ENCODE measurements around the gene CIDEB. TPM values are rescaled to one million over a fixed set of nuclear protein-coding genes. Genes with fewer than 3 reads are reported as not detected.
A peak's percentile ranks its signal among the peaks of the same experiment; 100 is the strongest.

CIDEB gene
- polyA plus RNA-seq, 3 donors = 36.4 to 126 (median 63.8) TPM

- intact Hi-C loops (cut with micrococcal nuclease) = loop anchor here in 1 of 2 donors (5.0 kb wide), 2 partner anchors 37 to 82 kb away; partner anchors contain the start of genes GMPR2 and NEDD8
- no peaks in the 10 kb centered on the region for H3K9me3 ChIP-seq (replicated peaks in 1 of 2; ENCODE audit: control insufficient read depth in 1 of 2, insufficient read depth in 1 of 2, low read length in 2 of 2)
- no peaks in the 10 kb centered on the region for H3K27me3 ChIP-seq (ENCODE audit: control insufficient read depth in 2 of 2, insufficient read depth in 2 of 2, low read length in 2 of 2)
- H3K36me3 ChIP-seq (replicated peaks in 1 of 2; ENCODE audit: control insufficient read depth in 1 of 2, insufficient read depth in 2 of 2, low read length in 2 of 2) = peaks cover 0 to 8% of the 10 kb centered on the region in 2 donors
- H3K79me2 ChIP-seq (ENCODE audit: insufficient read depth, low read length) = peaks cover 62% of the 10 kb centered on the region
- peaks cover 0 to 2% (median 0%) of the 10 kb centered on the region in 7 donors for H3K9me3 Mint-ChIP-seq
- H3K4me3 ChIP-seq (replicated peaks in 1 of 3; ENCODE audit: low read depth in 2 of 3, low read length in 3 of 3) = peak overlapping the region in 1 of 3 experiments; percentile 84
- peak overlapping the region; percentile 81 to 95 for H3K4me3 Mint-ChIP-seq
- H3K4me1 Mint-ChIP-seq = peaks cover 86% of the 10 kb centered on the region
- peak; percentile 51 to 69 (median 56) for DNase-seq
- peaks cover 92 to 100% of the 10 kb centered on the region in 2 donors for H3K4me1 ChIP-seq (ENCODE audit: control insufficient read depth in 1 of 2, insufficient read depth in 2 of 2, low read length in 2 of 2)
- peak overlapping the region; percentile 93 for H3K4me2 ChIP-seq (replicated peaks; ENCODE audit: extremely low read depth, low read length, poor library complexity, severe bottlenecking)
- TF ChIP-seq, protein P1, sequence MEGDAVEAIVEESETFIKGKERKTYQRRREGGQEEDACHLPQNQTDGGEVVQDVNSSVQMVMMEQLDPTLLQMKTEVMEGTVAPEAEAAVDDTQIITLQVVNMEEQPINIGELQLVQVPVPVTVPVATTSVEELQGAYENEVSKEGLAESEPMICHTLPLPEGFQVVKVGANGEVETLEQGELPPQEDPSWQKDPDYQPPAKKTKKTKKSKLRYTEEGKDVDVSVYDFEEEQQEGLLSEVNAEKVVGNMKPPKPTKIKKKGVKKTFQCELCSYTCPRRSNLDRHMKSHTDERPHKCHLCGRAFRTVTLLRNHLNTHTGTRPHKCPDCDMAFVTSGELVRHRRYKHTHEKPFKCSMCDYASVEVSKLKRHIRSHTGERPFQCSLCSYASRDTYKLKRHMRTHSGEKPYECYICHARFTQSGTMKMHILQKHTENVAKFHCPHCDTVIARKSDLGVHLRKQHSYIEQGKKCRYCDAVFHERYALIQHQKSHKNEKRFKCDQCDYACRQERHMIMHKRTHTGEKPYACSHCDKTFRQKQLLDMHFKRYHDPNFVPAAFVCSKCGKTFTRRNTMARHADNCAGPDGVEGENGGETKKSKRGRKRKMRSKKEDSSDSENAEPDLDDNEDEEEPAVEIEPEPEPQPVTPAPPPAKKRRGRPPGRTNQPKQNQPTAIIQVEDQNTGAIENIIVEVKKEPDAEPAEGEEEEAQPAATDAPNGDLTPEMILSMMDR (IDR thresholded peaks at IDR 0.05) = no peak
- peak overlapping the region; percentile 95 to 99 (median 98) for H3K27ac Mint-ChIP-seq
- no CpG with 5 or more reads among the region's 2 CpGs for WGBS (ENCODE audit: insufficient coverage)
- H3K27ac ChIP-seq (ENCODE audit: low read depth in 1 of 2, low read length in 2 of 2) = peak overlapping the region; percentile 85 to 89
- peaks cover 34% of the 10 kb centered on the region for H4K20me1 ChIP-seq (ENCODE audit: insufficient read depth, low read length)
- no peak overlapping the region for H2AFZ ChIP-seq (ENCODE audit: insufficient read depth, low read depth, low read length, poor library complexity, severe bottlenecking)
- no peaks in the 10 kb centered on the region for H3K27me3 Mint-ChIP-seq (ENCODE audit: low read depth in 3 of 3)
- no peak overlapping the region for H3K9ac ChIP-seq (ENCODE audit: insufficient read depth, low read length, poor library complexity, severe bottlenecking)
- H3K36me3 Mint-ChIP-seq = peaks cover 32 to 39% of the 10 kb centered on the region in 2 donors
Measured at GRCh38 chr14:24313913-24314312, 6.1 kb upstream of the CIDEB start.

- peak overlapping the region; percentile 85 to 89 for H3K27ac ChIP-seq (ENCODE audit: low read depth in 1 of 2, low read length in 2 of 2)
- H3K36me3 Mint-ChIP-seq = peaks cover 37 to 46% of the 10 kb centered on the region in 2 donors
- H3K4me3 Mint-ChIP-seq = peak overlapping the region; percentile 81 to 95
- H4K20me1 ChIP-seq (ENCODE audit: insufficient read depth, low read length) = peaks cover 34% of the 10 kb centered on the region
- H3K79me2 ChIP-seq (ENCODE audit: insufficient read depth, low read length) = peaks cover 72% of the 10 kb centered on the region
- H3K4me1 Mint-ChIP-seq = peaks cover 86% of the 10 kb centered on the region
- peak overlapping the region; percentile 67 for H3K9ac ChIP-seq (ENCODE audit: insufficient read depth, low read length, poor library complexity, severe bottlenecking)
- TF ChIP-seq, protein P1 (IDR thresholded peaks at IDR 0.05) = no peak
- no peak overlapping the region for H2AFZ ChIP-seq (ENCODE audit: insufficient read depth, low read depth, low read length, poor library complexity, severe bottlenecking)
- intact Hi-C loops (cut with micrococcal nuclease) = loop anchor here in 1 of 2 donors (5.0 kb wide), 2 partner anchors 36 to 81 kb away; partner anchors contain the start of genes GMPR2 and NEDD8
- H3K4me1 ChIP-seq (ENCODE audit: control insufficient read depth in 1 of 2, insufficient read depth in 2 of 2, low read length in 2 of 2) = peaks cover 92 to 100% of the 10 kb centered on the region in 2 donors
- peak overlapping the region; percentile 93 for H3K4me2 ChIP-seq (replicated peaks; ENCODE audit: extremely low read depth, low read length, poor library complexity, severe bottlenecking)
- H3K27me3 ChIP-seq (ENCODE audit: control insufficient read depth in 2 of 2, insufficient read depth in 2 of 2, low read length in 2 of 2) = no peaks in the 10 kb centered on the region
- H3K9me3 Mint-ChIP-seq = peaks cover 0 to 2% (median 0%) of the 10 kb centered on the region in 7 donors
- peaks cover 3 to 13% of the 10 kb centered on the region in 2 donors for H3K36me3 ChIP-seq (replicated peaks in 1 of 2; ENCODE audit: control insufficient read depth in 1 of 2, insufficient read depth in 2 of 2, low read length in 2 of 2)
- peak overlapping the region; percentile 51 to 84 (median 57) for H3K4me3 ChIP-seq (replicated peaks in 1 of 3; ENCODE audit: low read depth in 2 of 3, low read length in 3 of 3)
- WGBS (ENCODE audit: insufficient coverage) = 20% methylated on average over 4 of the region's 9 CpGs
- peak overlapping the region; percentile 95 to 99 (median 98) for H3K27ac Mint-ChIP-seq
- no peaks in the 10 kb centered on the region for H3K27me3 Mint-ChIP-seq (ENCODE audit: low read depth in 3 of 3)
- no peaks in the 10 kb centered on the region for H3K9me3 ChIP-seq (replicated peaks in 1 of 2; ENCODE audit: control insufficient read depth in 1 of 2, insufficient read depth in 1 of 2, low read length in 2 of 2)
- DNase-seq = peak; percentile 80 to 92 (median 88)
Measured at GRCh38 chr14:24312736-24313507, 5.1 kb upstream of the CIDEB start.
